DMS153 treated with DMSO at 0.1 percent for 48 hours (cell line): ENCODE data around the gene GAREM2.

ENCODE experiments used
- DNase-seq: peaks from one replicate; lab custom pipeline; 2025; ENCODE audit not compliant: unreplicated experiment; lab: John Stamatoyannopoulos, UW

Gene GAREM2

DNA sequence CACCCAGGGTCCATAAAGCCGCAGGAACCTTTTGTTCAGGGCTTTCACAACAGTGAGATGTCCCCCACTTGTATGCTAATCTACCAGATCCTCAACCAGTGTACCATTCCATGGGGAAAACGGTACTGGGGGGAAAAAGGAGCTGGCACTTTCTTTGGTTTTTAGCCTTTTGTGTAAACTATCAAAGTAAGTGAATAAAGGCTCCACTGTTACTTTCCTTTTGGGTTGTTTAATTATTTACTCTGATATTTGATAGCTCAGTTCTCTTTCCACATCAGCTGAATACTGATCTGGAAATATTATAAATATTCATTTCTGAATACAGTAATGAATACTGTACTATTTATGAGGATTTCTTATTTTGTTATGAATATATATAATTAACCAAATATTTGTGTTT lies 51.2 kb downstream of the GAREM2 start:
- DNase-seq, result no peak

- DNase-seq, result no peak
Observed at GRCh38 chr2:26229595-26229994, 56.7 kb downstream of the GAREM2 start.

GRCh38 chr2:26230806-26231205 lies 57.9 kb downstream of the GAREM2 start:
- no peak for DNase-seq

- no peak for DNase-seq
Observed at GRCh38 chr2:26235089-26235488, 62.2 kb downstream of the GAREM2 start.

- no peak for DNase-seq
Observed at GRCh38 chr2:26237868-26238267, 65.0 kb downstream of the GAREM2 start.

DNA sequence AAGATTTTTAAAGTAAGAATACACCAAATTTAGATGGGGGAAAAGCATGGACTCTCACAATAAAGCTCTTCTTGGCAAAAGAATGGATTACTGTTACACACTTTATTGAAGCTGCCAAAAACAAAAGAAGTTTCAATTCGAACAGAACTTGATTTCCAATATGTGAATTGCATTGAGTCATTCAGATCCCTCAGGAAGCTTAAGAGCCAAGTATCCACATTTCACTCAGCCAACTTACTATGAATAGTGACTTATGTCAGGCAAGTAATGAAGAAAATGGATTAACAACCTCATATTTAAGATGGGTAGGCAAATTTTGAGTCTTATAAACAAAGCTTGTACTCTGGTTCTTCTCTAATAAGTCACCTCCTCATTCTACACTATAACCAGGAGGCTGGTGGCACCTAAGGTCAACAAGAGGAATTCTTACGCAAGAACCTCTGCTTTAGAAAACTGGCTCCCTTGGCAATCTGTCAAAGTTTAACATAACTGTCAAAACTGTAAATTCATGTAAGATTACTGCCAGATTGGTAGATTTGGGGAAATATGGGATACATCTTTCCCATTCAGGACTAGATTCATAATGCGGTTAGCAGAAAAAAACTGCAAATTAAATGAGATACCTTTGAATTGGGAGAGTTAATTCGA lies 65.5 kb downstream of the GAREM2 start:
- no peak for DNase-seq
